Activated B cell treated with CpG ODN at 0.5 μM for 24 hours (primary cell): Measurements from ENCODE around the gene SLC48A1. TPM values are rescaled to one million over a fixed set of nuclear protein-coding genes. Genes with fewer than 3 reads are reported as not detected.

Experiments used
- ATAC-seq: fragments of 200-7000 bp; cut with Tn5 transposase; one replicate; pipeline ENCODE4 v1.10.0; 2021; ENCODE audit warnings: low read depth, mild to moderate bottlenecking, moderate library complexity
- CTCF ChIA-PET: fragments of 350-600 bp; sonication (Branson Sonifier 250); formaldehyde crosslinking; loops from one replicate; lab custom pipeline; 2021; ENCODE audit warnings: antibody characterized with exemption; lab: Charles Lee
- POLR2A ChIA-PET: fragments of 350-600 bp; sonication (Branson Sonifier 250); formaldehyde crosslinking; loops from one replicate; lab custom pipeline; 2021; ENCODE audit warnings: antibody characterized with exemption; lab: Charles Lee
- DNase-seq: peaks from one replicate; pipeline ENCODE4 v3.0.0; 2022
- H3K27ac Mint-ChIP-seq: one replicate; pipeline ENCODE4 v1.8.0; 2020; ENCODE audit warnings: mixed read lengths
- H3K27me3 Mint-ChIP-seq: one replicate; pipeline ENCODE4 v1.8.0; 2021; ENCODE audit warnings: mixed read lengths
- H3K36me3 Mint-ChIP-seq: one replicate; pipeline ENCODE4 v1.8.0; 2021; ENCODE audit warnings: low read depth, mixed read lengths
- H3K4me1 Mint-ChIP-seq: one replicate; pipeline ENCODE4 v1.8.0; 2021; ENCODE audit warnings: mixed read lengths
- H3K4me3 Mint-ChIP-seq: one replicate; pipeline ENCODE4 v1.8.0; 2020; ENCODE audit warnings: mild to moderate bottlenecking, mixed read lengths
- H3K9me3 Mint-ChIP-seq: one replicate; pipeline ENCODE4 v1.8.0; 2020; ENCODE audit warnings: mixed read lengths
- CTCF ChIP-seq: fragments of 200-600 bp; IDR thresholded peaks from one replicate; pipeline ENCODE4 v1.8.0; 2022; ENCODE audit warnings: antibody characterized with exemption, mild to moderate bottlenecking
- intact Hi-C: fragments of 100-400 bp; cut with micrococcal nuclease; formaldehyde crosslinking; loops from one replicate; pipeline ENCODE4 v1.15.1; 2024
- total RNA-seq: library from RNA; stranded (reverse); gene quantifications from 2 replicates; pipeline ENCODE4 v1.2.3, GENCODE V29; 2022

The SLC48A1 gene
- total RNA-seq, 1 donor from 2014 or later: 12.8 TPM

- intact Hi-C loops: loop anchor here (1.0 kb wide), 1 partner anchor 8 kb away; no protein-coding TSS in a partner anchor
- Mint-ChIP-seq H3K4me3 (no peak overlapping the region), H3K36me3 (peaks cover 43% of the 10 kb centered on the region), H3K9me3 (no peaks in the 10 kb centered on the region), H3K27ac (peak overlapping the region; percentile 41), H3K4me1 (peaks cover 61% of the 10 kb centered on the region), H3K27me3 (no peaks in the 10 kb centered on the region)
- ATAC-seq (no peak), DNase-seq (no peak)
- ChIA-PET CTCF (interaction anchor here (0.6 to 8.3 kb wide), 8 partner anchors 12 to 623 kb away, joined by 3 to 245 read pairs (median 5); no protein-coding TSS in a partner anchor), POLR2A (interaction anchor here (0.6 to 4.5 kb wide), 9 partner anchors 10 to 37 kb away, joined by 3 to 27 read pairs (median 5); partner anchors contain the start of gene HDAC7)
- no peak for TF ChIP-seq CTCF
Observed at GRCh38 chr12:47801170-47801903, 28.3 kb downstream of the SLC48A1 start.

- intact Hi-C loops: loop anchor here (1.0 to 2.0 kb wide), 3 partner anchors 7 to 161 kb away; partner anchors contain the start of genes HDAC7 and TMEM106C
- H3K4me1 Mint-ChIP-seq: peaks cover 66% of the 10 kb centered on the region
Observed at GRCh38 chr12:47801904-47802246, 28.8 kb downstream of the SLC48A1 start.

DNA sequence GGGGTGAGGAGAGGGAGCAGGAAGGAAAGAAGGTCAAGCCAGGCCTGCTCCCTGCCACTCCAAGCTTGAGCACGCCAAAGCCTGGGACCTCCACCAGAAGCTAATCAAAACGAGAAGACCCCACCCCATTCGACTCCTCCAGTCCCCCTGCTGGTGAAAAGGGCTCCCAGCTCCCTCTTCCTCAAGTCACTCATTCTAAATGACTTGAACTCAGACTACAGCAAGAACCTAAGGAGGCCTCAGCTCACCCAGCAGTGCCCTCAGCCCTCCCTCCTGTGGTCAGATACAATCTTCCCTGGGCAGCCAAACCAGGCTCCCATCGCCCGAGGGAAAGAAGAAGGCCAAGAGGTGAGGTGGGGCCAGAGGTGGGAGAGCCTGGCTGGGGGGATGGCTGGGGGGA lies 29.3 kb downstream of the SLC48A1 start:
- Mint-ChIP-seq H3K36me3 (peaks cover 39% of the 10 kb centered on the region), H3K27ac (peak overlapping the region; percentile 86), H3K4me3 (no peak overlapping the region), H3K27me3 (no peaks in the 10 kb centered on the region), H3K9me3 (no peaks in the 10 kb centered on the region), H3K4me1 (peaks cover 71% of the 10 kb centered on the region)
- ChIA-PET CTCF (interaction anchor here (0.6 to 8.3 kb wide), 8 partner anchors 11 to 624 kb away, joined by 3 to 245 read pairs (median 5); no protein-coding TSS in a partner anchor), POLR2A (interaction anchor here (0.6 to 4.5 kb wide), 9 partner anchors 11 to 404 kb away, joined by 3 to 27 read pairs (median 5); partner anchors contain the start of genes HDAC7 and SLC48A1)
- TF ChIP-seq CTCF: no peak
- ATAC-seq: no peak
- DNase-seq: no peak
- intact Hi-C loops: loop anchor here (2.0 kb wide), 2 partner anchors 16 to 160 kb away; partner anchors contain the start of genes HDAC7 and TMEM106C

More at GRCh38 chr12:47801904-47802246, 28.8 kb downstream of the SLC48A1 start:
- peak overlapping the region; percentile 46 for H3K27ac Mint-ChIP-seq
- DNase-seq: no peak
- ATAC-seq: no peak
- no peaks in the 10 kb centered on the region for H3K27me3 Mint-ChIP-seq
- ChIA-PET CTCF (interaction anchor here (0.6 to 8.3 kb wide), 8 partner anchors 11 to 624 kb away, joined by 3 to 245 read pairs (median 5); no protein-coding TSS in a partner anchor), POLR2A (interaction anchor here (0.6 to 4.5 kb wide), 9 partner anchors 10 to 37 kb away, joined by 3 to 27 read pairs (median 5); partner anchors contain the start of genes HDAC7 and SLC48A1)
- no peak overlapping the region for H3K4me3 Mint-ChIP-seq
- no peak for TF ChIP-seq CTCF
- H3K9me3 Mint-ChIP-seq: no peaks in the 10 kb centered on the region
- H3K36me3 Mint-ChIP-seq: peaks cover 42% of the 10 kb centered on the region

- intact Hi-C loops: loop anchor here (2.0 kb wide), 2 partner anchors 15 to 159 kb away; partner anchors contain the start of genes HDAC7 and TMEM106C
- ATAC-seq (no peak), DNase-seq (no peak)
- no peaks in the 10 kb centered on the region for H3K9me3 Mint-ChIP-seq
- peak overlapping the region; percentile 64 for H3K4me3 Mint-ChIP-seq
- no peaks in the 10 kb centered on the region for H3K27me3 Mint-ChIP-seq
- ChIA-PET POLR2A (interaction anchor here (0.6 to 19.6 kb wide), 6 partner anchors 9 to 405 kb away, joined by 3 to 573 read pairs (median 4); partner anchors contain the start of gene HDAC7), CTCF (interaction anchor here (2.1 to 8.3 kb wide), 4 partner anchors 10 to 61 kb away, joined by 8 to 245 read pairs (median 42); no protein-coding TSS in a partner anchor)
- H3K4me1 Mint-ChIP-seq: peaks cover 78% of the 10 kb centered on the region
- H3K36me3 Mint-ChIP-seq: peaks cover 34% of the 10 kb centered on the region
- H3K27ac Mint-ChIP-seq: peak overlapping the region; percentile 86
- no peak for TF ChIP-seq CTCF
Observed at GRCh38 chr12:47803191-47803875, 30.3 kb downstream of the SLC48A1 start.
